ENCODE data around the gene CD44.

CD44 gene

DNA sequence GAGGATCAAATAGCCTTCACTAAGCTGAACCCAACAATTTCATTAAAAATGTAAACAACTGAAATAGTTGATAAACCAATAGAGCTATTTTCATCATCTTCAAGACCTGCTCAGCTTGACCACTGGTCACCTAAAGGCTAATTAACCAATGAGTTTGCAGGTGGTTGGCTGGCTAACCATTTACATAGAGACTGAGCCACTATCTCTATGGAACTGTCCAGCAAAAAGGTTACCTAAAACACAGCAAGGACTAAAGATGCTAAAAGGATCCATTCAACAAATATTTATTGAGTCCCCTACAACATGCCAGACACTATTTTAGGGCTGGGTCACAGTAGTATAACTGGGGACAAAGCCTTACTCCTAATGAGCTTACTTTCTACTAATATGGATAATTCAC lies 123.8 kb downstream of the CD44 start:
- H3K9me3 ChIP-seq (ENCODE audit: insufficient read depth, low read depth, low read length): no peaks in the 10 kb centered on the region
- H3K27ac ChIP-seq (ENCODE audit: low read length): no peak overlapping the region
- no peaks in the 10 kb centered on the region for H3K4me1 ChIP-seq (ENCODE audit: insufficient read depth, low read length)
- no peaks in the 10 kb centered on the region for H3K36me3 ChIP-seq (ENCODE audit: insufficient read depth, low read depth, low read length)
- no peak overlapping the region for H3K9ac ChIP-seq (ENCODE audit: low read depth, low read length)
- no peak overlapping the region for H3K4me3 ChIP-seq (ENCODE audit: low read length)
- no peaks in the 10 kb centered on the region for H3K27me3 ChIP-seq (ENCODE audit: insufficient read depth, low read length)

DNA sequence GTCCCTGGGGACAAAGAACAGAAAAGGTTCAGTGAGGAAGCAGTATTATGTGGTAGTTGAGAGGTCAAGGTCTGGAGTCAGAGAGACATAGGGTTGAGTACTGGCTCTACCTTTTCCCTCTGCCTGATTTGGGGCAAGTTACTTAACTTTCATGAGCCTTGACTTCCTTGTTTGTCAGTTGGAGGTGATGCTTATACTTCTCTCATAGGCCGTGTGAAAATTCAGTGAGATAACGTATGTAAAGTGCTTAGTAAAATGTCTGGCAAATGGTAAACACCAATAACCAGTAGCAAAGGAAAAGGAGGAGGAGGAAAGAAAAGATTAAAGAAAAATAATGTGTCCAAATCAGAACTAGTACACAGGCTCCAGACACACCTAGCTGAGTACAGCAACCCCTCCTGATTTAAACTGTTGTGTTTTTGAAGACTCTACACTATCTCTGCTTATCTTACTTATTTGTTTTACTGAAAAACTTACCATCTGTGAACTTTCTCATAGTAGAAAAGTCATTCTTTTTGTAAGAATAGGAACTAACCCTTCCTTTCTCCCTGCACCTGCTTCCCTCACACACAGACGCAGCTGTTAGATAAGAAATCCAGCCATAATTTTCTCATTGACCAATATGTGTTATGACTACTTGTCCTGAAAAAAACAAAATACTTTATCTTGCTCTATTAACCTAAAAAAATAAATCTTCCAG lies 126.9 kb downstream of the CD44 start:
- H3K27ac ChIP-seq (ENCODE audit: low read length): no peak overlapping the region
- H3K27me3 ChIP-seq (ENCODE audit: insufficient read depth, low read length): no peaks in the 10 kb centered on the region
- H3K4me3 ChIP-seq (ENCODE audit: low read length): no peak overlapping the region
- no peaks in the 10 kb centered on the region for H3K4me1 ChIP-seq (ENCODE audit: insufficient read depth, low read length)
- H3K9ac ChIP-seq (ENCODE audit: low read depth, low read length): no peak overlapping the region
- H3K9me3 ChIP-seq (ENCODE audit: insufficient read depth, low read depth, low read length): no peaks in the 10 kb centered on the region
- no peaks in the 10 kb centered on the region for H3K36me3 ChIP-seq (ENCODE audit: insufficient read depth, low read depth, low read length)

DNA sequence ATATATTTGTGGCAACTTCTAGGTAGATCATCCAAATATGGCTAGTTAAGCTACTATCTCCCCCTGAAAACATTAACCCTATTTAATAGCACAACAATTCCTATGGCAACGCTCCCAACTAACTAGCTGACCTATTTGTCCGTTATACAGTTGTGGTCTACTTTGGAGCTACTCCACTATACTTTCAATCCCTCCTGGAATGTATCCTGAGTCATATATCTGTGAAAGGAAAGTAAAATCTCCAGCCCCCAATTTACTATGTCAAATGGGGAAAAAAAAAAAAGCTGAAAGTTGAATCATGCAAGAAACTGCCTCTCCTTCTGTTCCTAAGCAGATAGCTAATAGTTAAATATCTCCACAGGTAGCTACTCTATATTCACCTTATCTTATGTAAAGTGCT lies 128.5 kb downstream of the CD44 start:
- Histone ChIP-seq H3K9me3 (ENCODE audit: insufficient read depth, low read depth, low read length) (no peaks in the 10 kb centered on the region), H3K4me1 (ENCODE audit: insufficient read depth, low read length) (no peaks in the 10 kb centered on the region), H3K27ac (ENCODE audit: low read length) (no peak overlapping the region), H3K9ac (ENCODE audit: low read depth, low read length) (no peak overlapping the region), H3K4me3 (ENCODE audit: low read length) (no peak overlapping the region), H3K27me3 (ENCODE audit: insufficient read depth, low read length) (no peaks in the 10 kb centered on the region), H3K36me3 (ENCODE audit: insufficient read depth, low read depth, low read length) (no peaks in the 10 kb centered on the region)

DNA sequence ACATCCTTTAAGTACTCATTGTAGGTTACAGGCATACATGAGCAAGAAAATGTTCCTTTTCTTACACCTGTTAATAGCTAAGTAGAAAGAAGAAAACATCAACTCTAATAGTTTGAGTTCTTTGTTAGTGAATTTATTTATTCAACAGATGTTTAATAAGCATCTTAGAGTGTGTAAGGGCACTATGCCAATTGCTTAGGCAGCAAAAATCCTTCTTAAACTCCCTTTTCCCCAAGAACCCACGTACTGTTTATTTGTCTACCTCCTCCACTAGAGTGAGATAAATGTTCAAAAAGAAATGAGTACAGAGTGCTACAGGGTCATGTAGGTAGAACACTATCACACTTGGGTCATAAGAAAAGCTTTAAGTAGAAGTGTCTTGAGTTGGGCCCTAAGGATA lies 131.4 kb downstream of the CD44 start:
- Histone ChIP-seq H3K4me3 (ENCODE audit: low read length) (no peak overlapping the region), H3K4me1 (ENCODE audit: insufficient read depth, low read length) (no peaks in the 10 kb centered on the region), H3K9me3 (ENCODE audit: insufficient read depth, low read depth, low read length) (no peaks in the 10 kb centered on the region), H3K27me3 (ENCODE audit: insufficient read depth, low read length) (no peaks in the 10 kb centered on the region), H3K27ac (ENCODE audit: low read length) (no peak overlapping the region), H3K36me3 (ENCODE audit: insufficient read depth, low read depth, low read length) (no peaks in the 10 kb centered on the region), H3K9ac (ENCODE audit: low read depth, low read length) (no peak overlapping the region)

DNA sequence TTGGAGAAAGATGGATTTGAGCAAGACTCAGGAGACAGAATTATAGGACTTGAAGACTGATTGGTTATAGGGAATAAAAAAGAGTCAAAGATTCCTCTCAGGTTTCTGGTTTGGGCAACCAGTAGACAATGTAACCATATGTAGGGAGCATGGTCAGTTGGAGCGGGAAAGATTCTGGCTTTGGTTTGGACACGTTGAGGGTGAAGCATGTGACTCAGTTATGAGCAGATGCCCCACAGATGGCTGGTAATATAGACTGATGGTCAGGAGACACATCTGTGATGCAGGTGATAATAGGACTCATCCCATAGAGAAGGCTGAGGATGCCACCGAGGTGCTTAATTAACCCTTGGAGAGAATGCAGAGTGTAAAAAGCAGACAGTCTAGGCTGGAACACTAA lies 132.1 kb downstream of the CD44 start:
- Histone ChIP-seq H3K9me3 (ENCODE audit: insufficient read depth, low read depth, low read length) (no peaks in the 10 kb centered on the region), H3K4me3 (ENCODE audit: low read length) (no peak overlapping the region), H3K9ac (ENCODE audit: low read depth, low read length) (no peak overlapping the region), H3K27ac (ENCODE audit: low read length) (no peak overlapping the region), H3K4me1 (ENCODE audit: insufficient read depth, low read length) (no peaks in the 10 kb centered on the region), H3K36me3 (ENCODE audit: insufficient read depth, low read depth, low read length) (no peaks in the 10 kb centered on the region), H3K27me3 (ENCODE audit: insufficient read depth, low read length) (no peaks in the 10 kb centered on the region)

DNA sequence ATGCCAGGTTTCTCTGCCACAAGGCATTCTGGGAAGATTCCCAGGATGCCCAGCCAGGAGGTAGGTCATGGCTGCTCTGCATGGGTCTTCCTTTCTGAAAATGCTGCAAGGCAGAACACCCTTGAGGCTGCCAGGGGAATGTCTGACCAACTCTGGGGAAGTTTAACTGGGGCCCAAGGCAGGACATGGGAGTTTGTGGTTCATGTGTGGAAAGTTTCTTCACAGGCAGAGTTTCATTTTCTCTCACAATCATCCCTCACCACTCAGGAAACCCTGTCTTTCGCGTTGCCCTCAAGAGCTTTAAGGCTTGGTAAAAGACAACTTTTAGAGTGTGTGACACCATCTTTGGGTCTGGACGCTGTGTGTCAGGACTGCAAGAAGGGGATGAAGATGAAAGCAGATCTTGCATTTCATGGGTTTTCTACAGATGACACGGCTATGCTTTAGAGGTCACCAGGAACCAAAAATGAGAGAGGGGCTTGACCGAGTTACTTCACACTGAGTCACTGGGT lies 133.5 kb downstream of the CD44 start:
- H3K9ac ChIP-seq (ENCODE audit: low read depth, low read length): no peak overlapping the region
- H3K36me3 ChIP-seq (ENCODE audit: insufficient read depth, low read depth, low read length): no peaks in the 10 kb centered on the region
- H3K4me1 ChIP-seq (ENCODE audit: insufficient read depth, low read length): no peaks in the 10 kb centered on the region
- no peak overlapping the region for H3K4me3 ChIP-seq (ENCODE audit: low read length)
- H3K9me3 ChIP-seq (ENCODE audit: insufficient read depth, low read depth, low read length): no peaks in the 10 kb centered on the region
- no peak overlapping the region for H3K27ac ChIP-seq (ENCODE audit: low read length)
- H3K27me3 ChIP-seq (ENCODE audit: insufficient read depth, low read length): no peaks in the 10 kb centered on the region

DNA sequence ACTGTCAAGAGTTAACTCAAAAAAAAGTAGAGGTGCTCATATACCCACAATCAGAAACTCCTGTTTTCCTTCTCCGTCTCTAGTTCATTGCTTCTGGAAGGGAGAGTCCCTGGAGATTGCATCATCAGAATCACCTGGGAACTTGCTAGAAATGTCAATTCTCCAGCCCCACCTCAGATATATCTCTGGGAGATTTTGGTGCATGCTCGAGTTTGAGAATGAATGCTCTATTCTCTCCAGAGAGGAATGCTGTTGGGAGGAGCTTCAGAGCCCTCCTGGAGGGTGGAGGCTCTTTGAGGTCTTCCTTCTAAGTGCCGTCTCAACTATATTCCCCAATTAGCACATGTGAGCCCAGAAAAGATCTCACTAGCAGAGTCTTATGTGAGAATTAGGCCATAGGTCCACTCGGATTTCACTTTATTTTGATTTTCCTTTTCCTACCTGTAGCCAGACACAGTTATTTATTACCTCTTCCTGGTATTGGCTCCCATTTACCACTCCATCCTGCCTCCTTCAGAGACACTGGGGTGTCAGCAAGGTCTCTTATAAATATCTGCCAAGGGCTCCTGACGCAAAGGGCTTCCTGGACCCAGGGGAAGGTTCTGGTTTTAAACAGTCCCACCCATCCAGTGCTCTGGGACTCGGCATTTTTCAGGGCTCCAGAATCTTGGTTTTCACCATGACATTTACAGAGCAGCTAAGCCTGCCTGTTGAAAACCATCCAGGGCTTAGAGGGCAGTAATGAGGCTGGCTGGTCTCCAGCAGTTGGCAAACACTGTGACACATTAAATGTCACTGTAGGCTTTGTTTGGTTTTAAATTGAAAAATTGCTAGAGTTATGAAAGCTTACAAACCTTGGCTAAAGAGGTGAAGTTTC lies 136.2 kb downstream of the CD44 start:
- Histone ChIP-seq H3K9ac (ENCODE audit: low read depth, low read length) (no peak overlapping the region), H3K4me1 (ENCODE audit: insufficient read depth, low read length) (no peaks in the 10 kb centered on the region), H3K9me3 (ENCODE audit: insufficient read depth, low read depth, low read length) (no peaks in the 10 kb centered on the region), H3K4me3 (ENCODE audit: low read length) (no peak overlapping the region), H3K27ac (ENCODE audit: low read length) (no peak overlapping the region), H3K36me3 (ENCODE audit: insufficient read depth, low read depth, low read length) (no peaks in the 10 kb centered on the region), H3K27me3 (ENCODE audit: insufficient read depth, low read length) (no peaks in the 10 kb centered on the region)

DNA sequence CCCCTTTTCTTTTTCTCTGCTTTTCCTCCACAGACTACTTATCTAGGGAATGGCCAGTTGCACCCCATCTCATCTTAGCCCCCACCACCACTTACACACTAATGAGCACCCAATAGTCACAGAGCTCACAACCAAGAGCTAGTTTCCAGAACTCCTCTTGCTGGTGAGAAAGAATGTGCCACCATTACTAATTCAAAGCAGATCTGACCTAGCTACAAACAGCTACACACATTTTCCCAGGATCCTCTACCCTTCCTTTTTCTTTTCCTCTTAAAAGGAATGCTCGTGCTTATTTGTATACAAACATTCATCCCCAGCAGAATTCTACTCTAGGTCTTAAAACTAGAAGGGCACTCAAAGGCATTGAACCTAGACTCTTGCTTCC lies 136.8 kb downstream of the CD44 start:
- Histone ChIP-seq H3K4me3 (ENCODE audit: low read length) (no peak overlapping the region), H3K27ac (ENCODE audit: low read length) (no peak overlapping the region), H3K4me1 (ENCODE audit: insufficient read depth, low read length) (no peaks in the 10 kb centered on the region), H3K9ac (ENCODE audit: low read depth, low read length) (no peak overlapping the region), H3K9me3 (ENCODE audit: insufficient read depth, low read depth, low read length) (no peaks in the 10 kb centered on the region), H3K27me3 (ENCODE audit: insufficient read depth, low read length) (no peaks in the 10 kb centered on the region), H3K36me3 (ENCODE audit: insufficient read depth, low read depth, low read length) (no peaks in the 10 kb centered on the region)

DNA sequence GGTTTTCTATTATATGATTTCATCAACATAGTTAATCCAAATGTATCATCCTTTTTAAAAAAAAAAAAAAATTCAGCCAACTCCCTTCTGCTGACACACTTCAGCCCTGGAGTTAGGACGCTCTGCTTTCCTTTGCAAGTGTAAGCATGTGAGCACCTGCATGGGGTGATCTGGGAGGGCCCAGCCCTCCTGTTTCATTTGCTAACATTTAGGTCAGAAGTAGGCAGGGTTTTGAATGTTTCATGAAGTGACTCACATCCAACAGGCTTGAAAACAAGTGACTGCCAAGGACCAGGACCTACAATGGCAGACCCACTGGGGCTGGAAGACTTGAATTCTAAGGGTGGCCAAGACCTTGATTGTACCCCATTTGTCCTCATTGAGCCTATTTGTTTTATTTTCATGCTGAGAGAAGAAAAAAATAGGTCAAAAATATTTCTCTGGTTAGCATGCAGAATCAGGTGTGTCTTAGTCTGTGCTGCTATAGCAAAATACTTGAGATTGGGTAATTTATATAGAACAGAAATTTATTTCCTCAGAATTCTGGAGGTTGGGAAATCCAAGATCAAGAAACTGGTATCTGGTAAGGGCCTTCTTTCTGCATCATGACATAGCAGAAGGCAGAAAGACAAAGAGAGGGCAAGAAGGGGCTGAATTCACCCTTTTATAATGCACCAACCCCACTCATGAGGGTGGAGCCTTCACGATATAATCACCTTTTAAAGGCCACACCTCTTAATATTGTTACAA lies 137.6 kb downstream of the CD44 start:
- Histone ChIP-seq H3K4me1 (ENCODE audit: insufficient read depth, low read length) (no peaks in the 10 kb centered on the region), H3K36me3 (ENCODE audit: insufficient read depth, low read depth, low read length) (no peaks in the 10 kb centered on the region), H3K4me3 (ENCODE audit: low read length) (no peak overlapping the region), H3K27ac (ENCODE audit: low read length) (no peak overlapping the region), H3K9me3 (ENCODE audit: insufficient read depth, low read depth, low read length) (no peaks in the 10 kb centered on the region), H3K9ac (ENCODE audit: low read depth, low read length) (no peak overlapping the region), H3K27me3 (ENCODE audit: insufficient read depth, low read length) (no peaks in the 10 kb centered on the region)

DNA sequence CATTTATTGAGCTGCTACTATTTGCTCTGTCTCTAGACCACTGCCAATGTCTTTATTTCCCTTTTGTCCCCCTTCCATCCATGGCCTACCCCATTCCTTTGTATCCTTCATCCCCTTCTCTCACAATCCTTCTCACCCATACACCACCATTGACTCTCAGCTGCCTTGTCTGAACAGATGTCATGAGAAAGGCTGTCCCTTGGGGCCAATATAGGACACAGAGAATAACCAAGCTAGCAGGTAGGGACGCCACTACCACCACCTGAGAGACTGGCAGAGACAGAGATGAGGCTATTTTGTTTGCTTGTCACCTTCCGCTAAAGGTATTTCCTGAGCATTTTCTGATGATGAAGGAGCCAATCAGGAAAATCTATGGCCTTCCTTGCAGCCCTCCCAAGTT lies 138.9 kb downstream of the CD44 start:
- no peaks in the 10 kb centered on the region for H3K27me3 ChIP-seq (ENCODE audit: insufficient read depth, low read length)
- no peak overlapping the region for H3K4me3 ChIP-seq (ENCODE audit: low read length)
- H3K27ac ChIP-seq (ENCODE audit: low read length): no peak overlapping the region
- H3K4me1 ChIP-seq (ENCODE audit: insufficient read depth, low read length): no peaks in the 10 kb centered on the region
- no peak overlapping the region for H3K9ac ChIP-seq (ENCODE audit: low read depth, low read length)
- no peaks in the 10 kb centered on the region for H3K36me3 ChIP-seq (ENCODE audit: insufficient read depth, low read depth, low read length)
- H3K9me3 ChIP-seq (ENCODE audit: insufficient read depth, low read depth, low read length): no peaks in the 10 kb centered on the region

DNA sequence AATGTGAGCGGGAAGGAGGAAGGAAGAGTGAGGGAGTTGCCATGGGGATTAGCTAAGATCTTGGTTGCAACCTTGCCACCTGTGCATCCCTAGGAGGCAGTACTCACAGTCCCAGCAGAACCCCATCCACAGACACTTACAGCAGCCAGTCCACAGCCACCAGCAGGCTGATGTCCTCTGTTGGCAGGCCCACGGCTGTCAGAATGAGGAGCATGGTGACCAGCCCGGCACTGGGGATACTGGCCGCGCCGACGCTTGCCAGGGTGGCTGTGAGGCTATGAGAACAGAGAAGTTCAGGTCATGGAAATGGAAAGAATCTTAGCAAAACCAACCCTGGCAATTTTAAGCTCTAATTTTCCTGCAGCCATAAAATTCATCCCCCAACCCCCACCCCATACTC lies 141.8 kb downstream of the CD44 start:
- H3K36me3 ChIP-seq (ENCODE audit: insufficient read depth, low read depth, low read length): no peaks in the 10 kb centered on the region
- H3K27me3 ChIP-seq (ENCODE audit: insufficient read depth, low read length): no peaks in the 10 kb centered on the region
- H3K27ac ChIP-seq (ENCODE audit: low read length): no peak overlapping the region
- no peaks in the 10 kb centered on the region for H3K4me1 ChIP-seq (ENCODE audit: insufficient read depth, low read length)
- H3K4me3 ChIP-seq (ENCODE audit: low read length): no peak overlapping the region
- no peak overlapping the region for H3K9ac ChIP-seq (ENCODE audit: low read depth, low read length)
- H3K9me3 ChIP-seq (ENCODE audit: insufficient read depth, low read depth, low read length): no peaks in the 10 kb centered on the region

Data from iPS-20b (cell line).